Panc1 (cell line): ENCODE data around the gene RAP1GAP2. TPM values are rescaled to one million over a fixed set of nuclear protein-coding genes. Genes with fewer than 3 reads are reported as not detected.

Experiments used
- ATAC-seq: fragments of 200-7000 bp; cut with Tn5 transposase; 2 replicates; pipeline ENCODE4 v1.9.1; 2020; ENCODE audit warnings: mild to moderate bottlenecking, moderate library complexity
- BruUV-seq: library from RNA; stranded (reverse); fragments of 400-500 nt; replicated peaks from 2 replicates; lab custom pipeline; 2021; lab: Mats Ljungman, UMichigan
- CTCF ChIA-PET: fragments of 300-600 bp; sonication (Branson Sonifier 250); formaldehyde crosslinking; loops from one replicate; lab custom pipeline; 2022; ENCODE audit warnings: antibody characterized with exemption; lab: Charles Lee
- POLR2A ChIA-PET: fragments of 300-600 bp; sonication (Branson Sonifier 250); formaldehyde crosslinking; loops from one replicate; lab custom pipeline; 2022; ENCODE audit warnings: antibody characterized with exemption; lab: Charles Lee
- DNase-seq: peaks from one replicate; pipeline ENCODE4 v3.0.0-alpha.2; 2010; ENCODE audit warnings: low read depth, low spot score
- H3K27ac ChIP-seq: 2 replicates; pipeline ENCODE4 v1.5.1; 2011; ENCODE audit warnings: mild to moderate bottlenecking, low read length, inconsistent platforms
- H3K27me3 ChIP-seq: fragments of 200-500 bp; sonication (Bioruptor generic); 2 replicates; pipeline ENCODE4 v1.6.0; 2014; ENCODE audit warnings: low read length, inconsistent platforms; ENCODE audit not compliant: control insufficient read depth, insufficient read depth
- H3K36me3 ChIP-seq: fragments of 200-500 bp; sonication (Bioruptor generic); 2 replicates; pipeline ENCODE4 v1.5.1; 2014; ENCODE audit warnings: inconsistent platforms, mild to moderate bottlenecking, low read length, moderate library complexity; ENCODE audit not compliant: control insufficient read depth, insufficient read depth
- H3K4me1 ChIP-seq: 2 replicates; pipeline ENCODE4 v1.5.1; 2011; ENCODE audit warnings: inconsistent platforms, mild to moderate bottlenecking, low read length, moderate library complexity; ENCODE audit not compliant: control insufficient read depth, insufficient read depth
- H3K4me3 ChIP-seq, 2 experiments: 2 replicates each; pipeline ENCODE4 v1.5.1; 2011 to 2012; ENCODE audit warnings: low read depth in 2 of 2, low read length in 2 of 2, mild to moderate bottlenecking in 2 of 2, inconsistent platforms in 1 of 2, moderate library complexity in 1 of 2
- H3K9me3 ChIP-seq: fragments of 200-500 bp; sonication (Bioruptor generic); 2 replicates; pipeline ENCODE4 v1.5.1; 2014; ENCODE audit warnings: low read depth, mild to moderate bottlenecking, inconsistent platforms, low read length, moderate library complexity; ENCODE audit not compliant: control insufficient read depth, insufficient read depth
- CTCF ChIP-seq: fragments of 450-650 bp; IDR thresholded peaks from 2 replicates; pipeline ENCODE4 v1.5.1; 2017; ENCODE audit warnings: mild to moderate bottlenecking
- POLR2AphosphoS5 ChIP-seq: IDR thresholded peaks from 2 replicates; pipeline ENCODE4 v1.6.1; 2012; ENCODE audit warnings: mild to moderate bottlenecking, low read depth, low read length, moderate library complexity
- REST ChIP-seq, 2 experiments: IDR thresholded peaks; 2 replicates each; pipeline ENCODE4 v1.6.1; 2011 to 2012; ENCODE audit warnings: low read depth in 2 of 2, control low read depth in 1 of 2, low read length in 1 of 2, mild to moderate bottlenecking in 1 of 2, moderate library complexity in 1 of 2; ENCODE audit not compliant: insufficient read depth in 1 of 2
- SIN3A ChIP-seq: IDR thresholded peaks from 2 replicates; pipeline ENCODE4 v1.6.1; 2012; ENCODE audit warnings: low read depth, mild to moderate bottlenecking, low read length, moderate library complexity, borderline replicate concordance; ENCODE audit not compliant: insufficient read depth
- TCF7L2 ChIP-seq: IDR thresholded peaks from 2 replicates; pipeline ENCODE4 v1.6.1; 2011; ENCODE audit warnings: mild to moderate bottlenecking, low read depth, low read length, inconsistent platforms
- in situ Hi-C: cut with HindIII; loops from 2 replicates; pipeline ENCODE4 v1.10.0; 2016; ENCODE audit warnings: low sequenced_read_pairs, low pct_unique_long_range_greater_than_20kb
- intact Hi-C: fragments of 100-400 bp; cut with micrococcal nuclease; formaldehyde crosslinking; loops from one replicate; pipeline ENCODE4 v1.10.0; 2022; ENCODE audit not compliant: unreplicated experiment
- total RNA-seq: library from RNA; stranded (reverse); gene quantifications from one replicate; pipeline ENCODE4 v1.2.1, GENCODE V29; 2021; ENCODE audit not compliant: unreplicated experiment

The RAP1GAP2 gene
- total RNA-seq, 1 experiment from 2014 or later, result 10.0 TPM

GRCh38 chr17:2852221-2852620 lies 56.0 kb downstream of the RAP1GAP2 start:
- in situ Hi-C loops, result no loop called here
- intact Hi-C loops, result no loop called here
- DNase-seq, result no peak
- H3K9me3 ChIP-seq, result no peaks in the 10 kb centered on the region
- ATAC-seq, result no peak
- BruUV-seq, result no TSS peak
- H3K27ac ChIP-seq, result no peak overlapping the region
- TF ChIP-seq TCF7L2, result no peak
- TF ChIP-seq POLR2AphosphoS5, result no peak
- no peak for TF ChIP-seq REST (IDR thresholded peaks at IDR 0.05; ENCODE audit: insufficient read depth in 1 of 2, low read depth in 2 of 2, low read length in 1 of 2)
- no peak for TF ChIP-seq CTCF
- no peak for TF ChIP-seq SIN3A
- no peaks in the 10 kb centered on the region for H3K36me3 ChIP-seq
- POLR2A ChIA-PET, result interaction anchor here (0.7 kb wide), 1 partner anchor 12 kb away, joined by 8 read pairs; no protein-coding TSS in a partner anchor
- no peak overlapping the region for H3K4me3 ChIP-seq
- no peaks in the 10 kb centered on the region; the same call in 1 of the 2 replicates for H3K27me3 ChIP-seq
- CTCF ChIA-PET, result interaction anchor here (0.6 kb wide), 3 partner anchors 78 to 806 kb away, joined by 3 read pairs; no protein-coding TSS in a partner anchor
- H3K4me1 ChIP-seq, result no peaks in the 10 kb centered on the region; the same call in 1 of the 2 replicates

GRCh38 chr17:2852729-2853282 lies 56.6 kb downstream of the RAP1GAP2 start:
- ChIA-PET POLR2A (interaction anchor here (0.5 kb wide), 1 partner anchor 38 kb away, joined by 3 read pairs; no protein-coding TSS in a partner anchor), CTCF (interaction anchor here (0.6 kb wide), 2 partner anchors 189 to 805 kb away, joined by 3 read pairs; no protein-coding TSS in a partner anchor)
- no TSS peak for BruUV-seq
- no peak overlapping the region for H3K27ac ChIP-seq
- in situ Hi-C loops, result no loop called here
- no peaks in the 10 kb centered on the region; the same call in 1 of the 2 replicates for H3K27me3 ChIP-seq
- intact Hi-C loops, result no loop called here
- H3K4me1 ChIP-seq, result no peaks in the 10 kb centered on the region; the same call in 1 of the 2 replicates
- ATAC-seq, result no peak
- no peaks in the 10 kb centered on the region for H3K9me3 ChIP-seq
- DNase-seq, result no peak
- H3K4me3 ChIP-seq, result peak overlapping the region; percentile 34 to 52; a peak in 3 of 4 replicates
- H3K36me3 ChIP-seq, result no peaks in the 10 kb centered on the region
- TF ChIP-seq TCF7L2, result no peak
- TF ChIP-seq POLR2AphosphoS5, result no peak
- TF ChIP-seq CTCF, result no peak
- no peak for TF ChIP-seq SIN3A
- TF ChIP-seq REST (IDR thresholded peaks at IDR 0.05; ENCODE audit: insufficient read depth in 1 of 2, low read depth in 2 of 2, low read length in 1 of 2), result no peak
